CD14-positive monocyte (primary cell): ENCODE results near the gene HSPA12A. TPM values are rescaled to one million over a fixed set of nuclear protein-coding genes. Genes with fewer than 3 reads are reported as not detected.

Experiments
- DNase-seq, 3 donors: peaks; one replicate each; pipeline ENCODE4 v3.0.0-alpha.2; 2011 to 2022
- H2AFZ ChIP-seq: 2 replicates; pipeline ENCODE4 v1.6.0; 2012; ENCODE audit warnings: mild to moderate bottlenecking, low read depth, low read length, inconsistent platforms; ENCODE audit not compliant: insufficient read depth, poor library complexity, severe bottlenecking
- H3K27ac ChIP-seq, 2 donors: 1 replicate in 1 of 2; 2 replicates in 1 of 2; pipeline ENCODE4 v1.5.1; 2012 to 2013; ENCODE audit warnings: low read length in 2 of 2, control low read depth in 1 of 2, inconsistent platforms in 1 of 2, low read depth in 1 of 2, mild to moderate bottlenecking in 1 of 2
- H3K27me3 ChIP-seq, 2 donors: one replicate each; pipeline versions ENCODE4 v1.6.0 to v1.6.1; 2011 to 2013; ENCODE audit warnings: low read length in 2 of 2; ENCODE audit not compliant: control insufficient read depth in 2 of 2, insufficient read depth in 2 of 2
- H3K36me3 ChIP-seq, 2 donors: replicated peaks in 1 of 2; 1 replicate in 1 of 2; 2 replicates in 1 of 2; pipeline versions ENCODE4 v1.5.1 to v1.6.1; 2012 to 2013; ENCODE audit warnings: low read length in 2 of 2, control low read depth in 1 of 2, inconsistent platforms in 1 of 2, mild to moderate bottlenecking in 1 of 2; ENCODE audit not compliant: insufficient read depth in 2 of 2, control insufficient read depth in 1 of 2
- H3K4me1 ChIP-seq, 2 donors: 1 replicate in 1 of 2; 2 replicates in 1 of 2; pipeline versions ENCODE4 v1.5.1 to v1.6.1; 2012 to 2013; ENCODE audit warnings: low read length in 2 of 2, control low read depth in 1 of 2, inconsistent platforms in 1 of 2, mild to moderate bottlenecking in 1 of 2, moderate library complexity in 1 of 2; ENCODE audit not compliant: insufficient read depth in 2 of 2, control insufficient read depth in 1 of 2
- H3K4me2 ChIP-seq: replicated peaks from 2 replicates; pipeline ENCODE3; 2012; ENCODE audit warnings: low read length, moderate library complexity, mild to moderate bottlenecking; ENCODE audit not compliant: poor library complexity, severe bottlenecking; ENCODE audit errors: extremely low read depth
- H3K4me3 ChIP-seq, 3 experiments: fragments of 200-600 bp in 1 of 3; sonication (generic) in 1 of 3; replicated peaks in 1 of 3; 1 replicate in 2 of 3; 2 replicates in 1 of 3; pipeline ENCODE4 v1.5.1; 2011 to 2013; ENCODE audit warnings: low read length in 3 of 3, mild to moderate bottlenecking in 3 of 3, control low read depth in 2 of 3, low read depth in 2 of 3, inconsistent platforms in 1 of 3, moderate library complexity in 1 of 3
- H3K79me2 ChIP-seq: 2 replicates; pipeline ENCODE4 v1.6.0; 2012; ENCODE audit warnings: mild to moderate bottlenecking, control low read depth, inconsistent platforms, low read length, moderate library complexity; ENCODE audit not compliant: insufficient read depth
- H3K9ac ChIP-seq: 2 replicates; pipeline ENCODE4 v1.6.0; 2017; ENCODE audit warnings: low read length, mild to moderate bottlenecking; ENCODE audit not compliant: insufficient read depth, poor library complexity, severe bottlenecking
- H3K9me3 ChIP-seq, 2 donors: replicated peaks in 1 of 2; 1 replicate in 1 of 2; 2 replicates in 1 of 2; pipeline versions ENCODE4 v1.5.1 to v1.6.1; 2012 to 2013; ENCODE audit warnings: low read length in 2 of 2, control low read depth in 1 of 2; ENCODE audit not compliant: control insufficient read depth in 1 of 2, insufficient read depth in 1 of 2
- H4K20me1 ChIP-seq: 2 replicates; pipeline ENCODE4 v1.6.0; 2012; ENCODE audit warnings: mild to moderate bottlenecking, low read length, control low read depth, moderate library complexity; ENCODE audit not compliant: insufficient read depth
- H3K27ac Mint-ChIP-seq, 7 donors: one replicate each; pipeline ENCODE4 v1.8.0; 2020; ENCODE audit warnings: mild to moderate bottlenecking in 7 of 7, mixed read lengths in 7 of 7, moderate library complexity in 6 of 7, inconsistent platforms in 2 of 7
- H3K27me3 Mint-ChIP-seq, 3 donors: one replicate each; pipeline ENCODE4 v1.8.0; 2021 to 2022; ENCODE audit warnings: low read depth in 3 of 3, mild to moderate bottlenecking in 3 of 3, mixed read lengths in 3 of 3, moderate library complexity in 3 of 3, inconsistent platforms in 1 of 3
- H3K36me3 Mint-ChIP-seq, 2 donors: one replicate each; pipeline ENCODE4 v1.8.0; 2020; ENCODE audit warnings: mixed read lengths in 2 of 2, inconsistent platforms in 1 of 2, mild to moderate bottlenecking in 1 of 2
- H3K4me1 Mint-ChIP-seq: one replicate; pipeline ENCODE4 v1.8.0; 2020; ENCODE audit warnings: mild to moderate bottlenecking, mixed read lengths
- H3K4me3 Mint-ChIP-seq, 2 donors: one replicate each; pipeline ENCODE4 v1.8.0; 2020; ENCODE audit warnings: mild to moderate bottlenecking in 2 of 2, mixed read lengths in 2 of 2, moderate library complexity in 1 of 2
- H3K9me3 Mint-ChIP-seq, 7 donors: one replicate each; pipeline ENCODE4 v1.8.0; 2020 to 2022; ENCODE audit warnings: mixed read lengths in 7 of 7, mild to moderate bottlenecking in 6 of 7, moderate library complexity in 6 of 7, inconsistent platforms in 2 of 7
- WGBS: methylation state at CpG from one replicate; pipeline ENCODE4 v1.1.5; 2013; ENCODE audit warnings: missing lambda C conversion rate; ENCODE audit not compliant: insufficient coverage; 5-methylcytosine and 5-hydroxymethylcytosine counted together
- intact Hi-C, 2 donors: fragments of 100-400 bp; cut with micrococcal nuclease; formaldehyde crosslinking; loops; one replicate each; pipeline versions ENCODE4 v1.15.0 to v1.15.1; 2023
- polyA plus RNA-seq, 3 donors: library from polyadenylated mRNA; depleted of rRNA in 1 of 3; unstranded in 2 of 3; stranded (reverse) in 1 of 3; fragments of 300-500 nt in 2 of 3; fragments of >200 nt in 1 of 3; fragmentation: Illumina TruSeq in 2 of 3; gene quantifications; 1 replicate in 2 of 3; 2 replicates in 1 of 3; pipeline ENCODE4 v1.2.3, GENCODE V29; 2012 to 2021
- TF ChIP-seq, protein P1 (sequence below): fragments of 200-600 bp; IDR thresholded peaks from one replicate; pipeline ENCODE4 v1.8.0; 2022; ENCODE audit warnings: antibody characterized with exemption, mild to moderate bottlenecking

HSPA12A gene
- polyA plus RNA-seq, 3 donors, result 0.01 TPM; not detected in 2

DNA sequence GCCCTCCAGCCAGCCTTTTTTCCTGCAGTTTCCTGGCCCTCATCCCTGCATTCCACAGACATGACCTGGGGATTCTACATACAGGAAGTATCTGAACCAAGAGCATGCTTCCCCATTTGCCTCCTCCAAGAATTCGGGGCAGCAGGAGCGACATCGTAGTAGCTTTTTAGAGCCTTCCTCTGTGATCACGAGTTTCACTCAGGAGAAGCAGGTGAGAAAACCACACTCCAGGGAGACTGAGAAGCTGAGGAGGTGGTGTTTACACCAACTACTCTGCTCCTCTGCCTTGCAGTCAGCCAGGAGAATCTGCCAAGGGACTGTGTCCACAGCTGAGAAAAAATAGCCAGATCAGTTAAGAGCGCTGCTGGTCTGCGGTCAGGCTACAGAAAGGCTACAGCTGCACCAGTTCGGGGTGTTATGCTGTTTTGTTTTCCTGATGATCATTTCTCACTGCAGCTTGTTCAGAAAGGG, 54.1 kb downstream of the HSPA12A start:
- no peak overlapping the region for H3K9ac ChIP-seq
- no peak overlapping the region for H3K27ac Mint-ChIP-seq
- no peaks in the 10 kb centered on the region for H3K79me2 ChIP-seq
- H3K9me3 ChIP-seq, result no peaks in the 10 kb centered on the region
- WGBS, result 67% methylated on average over 3 of the region's 7 CpGs
- no peaks in the 10 kb centered on the region for H3K36me3 Mint-ChIP-seq
- no peaks in the 10 kb centered on the region for H3K36me3 ChIP-seq
- intact Hi-C loops, result no loop called here
- peak overlapping the region; percentile 50 for H2AFZ ChIP-seq
- peak overlapping the region in 1 of 2 donors; percentile 51 for H3K4me3 Mint-ChIP-seq
- no peaks in the 10 kb centered on the region for H4K20me1 ChIP-seq
- H3K27ac ChIP-seq, result no peak overlapping the region
- TF ChIP-seq, protein P1, sequence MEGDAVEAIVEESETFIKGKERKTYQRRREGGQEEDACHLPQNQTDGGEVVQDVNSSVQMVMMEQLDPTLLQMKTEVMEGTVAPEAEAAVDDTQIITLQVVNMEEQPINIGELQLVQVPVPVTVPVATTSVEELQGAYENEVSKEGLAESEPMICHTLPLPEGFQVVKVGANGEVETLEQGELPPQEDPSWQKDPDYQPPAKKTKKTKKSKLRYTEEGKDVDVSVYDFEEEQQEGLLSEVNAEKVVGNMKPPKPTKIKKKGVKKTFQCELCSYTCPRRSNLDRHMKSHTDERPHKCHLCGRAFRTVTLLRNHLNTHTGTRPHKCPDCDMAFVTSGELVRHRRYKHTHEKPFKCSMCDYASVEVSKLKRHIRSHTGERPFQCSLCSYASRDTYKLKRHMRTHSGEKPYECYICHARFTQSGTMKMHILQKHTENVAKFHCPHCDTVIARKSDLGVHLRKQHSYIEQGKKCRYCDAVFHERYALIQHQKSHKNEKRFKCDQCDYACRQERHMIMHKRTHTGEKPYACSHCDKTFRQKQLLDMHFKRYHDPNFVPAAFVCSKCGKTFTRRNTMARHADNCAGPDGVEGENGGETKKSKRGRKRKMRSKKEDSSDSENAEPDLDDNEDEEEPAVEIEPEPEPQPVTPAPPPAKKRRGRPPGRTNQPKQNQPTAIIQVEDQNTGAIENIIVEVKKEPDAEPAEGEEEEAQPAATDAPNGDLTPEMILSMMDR, result no peak
- peaks cover 5 to 13% (median 7%) of the 10 kb centered on the region in 3 donors for H3K27me3 Mint-ChIP-seq
- H3K4me1 Mint-ChIP-seq, result peaks cover 1% of the 10 kb centered on the region
- H3K4me1 ChIP-seq, result no peaks in the 10 kb centered on the region
- H3K4me3 ChIP-seq, result no peak overlapping the region
- no peaks in the 10 kb centered on the region for H3K9me3 Mint-ChIP-seq
- H3K4me2 ChIP-seq, result no peak overlapping the region
- no peaks in the 10 kb centered on the region for H3K27me3 ChIP-seq
- DNase-seq, result no peak

DNA sequence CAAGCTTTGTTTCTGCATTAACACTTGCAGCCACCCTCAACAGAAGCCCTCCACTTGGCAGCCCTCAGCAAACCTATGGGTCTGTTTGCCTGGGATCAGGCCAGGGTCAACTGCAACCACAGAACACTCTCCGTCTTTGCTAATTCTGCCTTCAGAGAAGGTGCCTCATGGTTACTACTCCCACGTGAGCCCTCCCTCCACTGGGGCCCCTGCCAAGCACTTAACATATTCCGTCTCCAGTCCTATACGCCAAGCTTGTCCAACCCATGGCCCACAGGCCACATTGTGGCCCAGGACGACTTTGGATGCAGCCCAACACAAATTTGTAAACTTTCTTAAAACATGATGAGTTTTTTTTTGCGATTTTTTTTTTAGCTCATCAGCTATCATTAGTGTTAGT, 54.7 kb downstream of the HSPA12A start:
- Histone ChIP-seq H3K36me3 (no peaks in the 10 kb centered on the region), H3K4me1 (no peaks in the 10 kb centered on the region), H3K4me3 (no peak overlapping the region), H2AFZ (no peak overlapping the region), H3K79me2 (no peaks in the 10 kb centered on the region), H3K27me3 (no peaks in the 10 kb centered on the region), H3K9ac (no peak overlapping the region), H3K9me3 (no peaks in the 10 kb centered on the region), H3K27ac (no peak overlapping the region), H4K20me1 (no peaks in the 10 kb centered on the region), H3K4me2 (no peak overlapping the region)
- no peak for DNase-seq
- H3K4me3 Mint-ChIP-seq, result no peak overlapping the region
- H3K4me1 Mint-ChIP-seq, result peaks cover 1% of the 10 kb centered on the region
- peaks cover 0 to 2% (median 0%) of the 10 kb centered on the region in 7 donors for H3K9me3 Mint-ChIP-seq
- peaks cover 5 to 16% (median 7%) of the 10 kb centered on the region in 3 donors for H3K27me3 Mint-ChIP-seq
- no peak overlapping the region for H3K27ac Mint-ChIP-seq
- no peaks in the 10 kb centered on the region for H3K36me3 Mint-ChIP-seq
- WGBS, result 87% methylated on average over 4 of the region's 6 CpGs
- TF ChIP-seq, protein P1, result no peak
- intact Hi-C loops, result no loop called here
